ENCODE measurements around the gene DCLRE1C.
"Not testable (repeated sequence)": the region's sequence is repeated elsewhere in the genome, so short reads cannot be mapped to it uniquely, and the experiment has no call there.

Gene DCLRE1C

GRCh38 chr10:14926722-14927416 is 27.0 kb downstream of the DCLRE1C start:
- ATAC-seq (ENCODE audit: low read depth) (peak; percentile 96), DNase-seq (ENCODE audit: low spot score in 2 of 2) (peak in 1 of 2 donors; percentile 18)
- H3K36me3 Mint-ChIP-seq, result peaks cover 40% of the 10 kb centered on the region
- H3K4me3 Mint-ChIP-seq, result peak overlapping the region; percentile 22
- no peaks in the 10 kb centered on the region for H3K27me3 Mint-ChIP-seq
- no peaks in the 10 kb centered on the region for H3K9me3 Mint-ChIP-seq
- H3K27ac Mint-ChIP-seq, result peak overlapping the region; percentile 91
- peaks cover 17% of the 10 kb centered on the region for H3K4me1 Mint-ChIP-seq

GRCh38 chr10:14926061-14926470 is 27.8 kb downstream of the DCLRE1C start:
- no peaks in the 10 kb centered on the region for H3K27me3 Mint-ChIP-seq
- no peak overlapping the region for H3K4me3 Mint-ChIP-seq
- peaks cover 42% of the 10 kb centered on the region for H3K36me3 Mint-ChIP-seq
- ATAC-seq (ENCODE audit: low read depth) (peak; percentile 2), DNase-seq (ENCODE audit: low spot score in 2 of 2) (no peak)
- peaks cover 17% of the 10 kb centered on the region for H3K4me1 Mint-ChIP-seq
- no peaks in the 10 kb centered on the region for H3K9me3 Mint-ChIP-seq
- peak overlapping the region; percentile 91 for H3K27ac Mint-ChIP-seq

GRCh38 chr10:14925268-14925667 is 28.6 kb downstream of the DCLRE1C start:
- H3K27me3 Mint-ChIP-seq, result no peaks in the 10 kb centered on the region
- H3K4me1 Mint-ChIP-seq, result peaks cover 17% of the 10 kb centered on the region
- ATAC-seq (ENCODE audit: low read depth) (no peak), DNase-seq (ENCODE audit: low spot score in 2 of 2) (no peak)
- no peak overlapping the region for H3K4me3 Mint-ChIP-seq
- peak overlapping the region; percentile 91 for H3K27ac Mint-ChIP-seq
- H3K36me3 Mint-ChIP-seq, result peaks cover 47% of the 10 kb centered on the region
- H3K9me3 Mint-ChIP-seq, result no peaks in the 10 kb centered on the region

- no peaks in the 10 kb centered on the region for H3K27me3 Mint-ChIP-seq
- no peak overlapping the region for H3K27ac Mint-ChIP-seq
- H3K4me1 Mint-ChIP-seq, result peaks cover 17% of the 10 kb centered on the region
- no peaks in the 10 kb centered on the region for H3K9me3 Mint-ChIP-seq
- ATAC-seq (ENCODE audit: low read depth) (no peak), DNase-seq (ENCODE audit: low spot score in 2 of 2) (no peak)
- H3K4me3 Mint-ChIP-seq, result no peak overlapping the region
- H3K36me3 Mint-ChIP-seq, result peaks cover 55% of the 10 kb centered on the region
Observed at GRCh38 chr10:14924013-14924412, 29.9 kb downstream of the DCLRE1C start.

GRCh38 chr10:14918964-14919363 is 34.9 kb downstream of the DCLRE1C start:
- DNase-seq (ENCODE audit: low spot score in 2 of 2) (no peak), ATAC-seq (ENCODE audit: low read depth) (no peak)

GRCh38 chr10:14917827-14918226 is 36.1 kb downstream of the DCLRE1C start:
- Mint-ChIP-seq H3K4me3 (no peak overlapping the region), H3K4me1 (no peaks in the 10 kb centered on the region), H3K9me3 (peaks cover 2% of the 10 kb centered on the region), H3K27ac (no peak overlapping the region), H3K27me3 (no peaks in the 10 kb centered on the region), H3K36me3 (peaks cover 64% of the 10 kb centered on the region)
- no peak for ATAC-seq (ENCODE audit: low read depth)
- no peak for DNase-seq (ENCODE audit: low spot score in 2 of 2)

More at GRCh38 chr10:14918964-14919363, 34.9 kb downstream of the DCLRE1C start:
- Mint-ChIP-seq H3K27ac (no peak overlapping the region), H3K36me3 (peaks cover 64% of the 10 kb centered on the region), H3K4me1 (no peaks in the 10 kb centered on the region), H3K9me3 (peaks cover 2% of the 10 kb centered on the region), H3K27me3 (no peaks in the 10 kb centered on the region), H3K4me3 (no peak overlapping the region)

GRCh38 chr10:14916600-14916999 is 37.3 kb downstream of the DCLRE1C start:
- H3K9me3 Mint-ChIP-seq, result peaks cover 2% of the 10 kb centered on the region
- ATAC-seq (ENCODE audit: low read depth) (no peak), DNase-seq (ENCODE audit: low spot score in 2 of 2) (no peak)
- H3K27ac Mint-ChIP-seq, result no peak overlapping the region
- H3K4me1 Mint-ChIP-seq, result no peaks in the 10 kb centered on the region
- H3K36me3 Mint-ChIP-seq, result peaks cover 58% of the 10 kb centered on the region
- H3K4me3 Mint-ChIP-seq, result no peak overlapping the region
- no peaks in the 10 kb centered on the region for H3K27me3 Mint-ChIP-seq

- Mint-ChIP-seq H3K27me3 (no peaks in the 10 kb centered on the region), H3K9me3 (no peaks in the 10 kb centered on the region), H3K4me1 (no peaks in the 10 kb centered on the region), H3K36me3 (peaks cover 52% of the 10 kb centered on the region), H3K27ac (peak overlapping the region; percentile 58), H3K4me3 (no peak overlapping the region)
- DNase-seq (ENCODE audit: low spot score in 2 of 2), result no peak
- ATAC-seq (ENCODE audit: low read depth), result no peak
Observed at GRCh38 chr10:14911801-14912200, 42.1 kb downstream of the DCLRE1C start.

- H3K4me1 Mint-ChIP-seq, result no peaks in the 10 kb centered on the region
- H3K27me3 Mint-ChIP-seq, result no peaks in the 10 kb centered on the region
- ATAC-seq (ENCODE audit: low read depth) (no peak), DNase-seq (ENCODE audit: low spot score in 2 of 2) (no peak)
- H3K27ac Mint-ChIP-seq, result peak overlapping the region; percentile 72
- H3K36me3 Mint-ChIP-seq, result peaks cover 45% of the 10 kb centered on the region
- no peak overlapping the region for H3K4me3 Mint-ChIP-seq
- no peaks in the 10 kb centered on the region for H3K9me3 Mint-ChIP-seq
Observed at GRCh38 chr10:14910953-14911352, 42.9 kb downstream of the DCLRE1C start.

- no peaks in the 10 kb centered on the region for H3K9me3 Mint-ChIP-seq
- no peak for ATAC-seq (ENCODE audit: low read depth)
- H3K27me3 Mint-ChIP-seq, result no peaks in the 10 kb centered on the region
- no peaks in the 10 kb centered on the region for H3K4me1 Mint-ChIP-seq
- H3K27ac Mint-ChIP-seq, result peak overlapping the region; percentile 17
- H3K4me3 Mint-ChIP-seq, result no peak overlapping the region
- peaks cover 38% of the 10 kb centered on the region for H3K36me3 Mint-ChIP-seq
- DNase-seq (ENCODE audit: low spot score in 2 of 2), result no peak
Observed at GRCh38 chr10:14909101-14909500, 44.8 kb downstream of the DCLRE1C start.

GRCh38 chr10:14907591-14907990 is 46.3 kb downstream of the DCLRE1C start:
- H3K9me3 Mint-ChIP-seq; H3K4me3 Mint-ChIP-seq; H3K27me3 Mint-ChIP-seq; DNase-seq (ENCODE audit: low spot score in 2 of 2); ATAC-seq (ENCODE audit: low read depth); H3K4me1 Mint-ChIP-seq; H3K27ac Mint-ChIP-seq: not testable (repeated sequence)
- peaks cover 32% of the 10 kb centered on the region for H3K36me3 Mint-ChIP-seq

GRCh38 chr10:14906765-14907164 is 47.1 kb downstream of the DCLRE1C start:
- ATAC-seq (ENCODE audit: low read depth), result no peak
- H3K36me3 Mint-ChIP-seq, result peaks cover 32% of the 10 kb centered on the region
- H3K4me1 Mint-ChIP-seq, result no peaks in the 10 kb centered on the region
- H3K9me3 Mint-ChIP-seq, result no peaks in the 10 kb centered on the region
- no peak for DNase-seq (ENCODE audit: low spot score in 2 of 2)
- no peaks in the 10 kb centered on the region for H3K27me3 Mint-ChIP-seq
- H3K4me3 Mint-ChIP-seq, result no peak overlapping the region
- no peak overlapping the region for H3K27ac Mint-ChIP-seq

GRCh38 chr10:14905890-14906289 is 48.0 kb downstream of the DCLRE1C start:
- Mint-ChIP-seq H3K27ac (peak overlapping the region; percentile 41), H3K4me1 (no peaks in the 10 kb centered on the region), H3K27me3 (no peaks in the 10 kb centered on the region), H3K9me3 (no peaks in the 10 kb centered on the region), H3K36me3 (peaks cover 27% of the 10 kb centered on the region), H3K4me3 (no peak overlapping the region)
- DNase-seq (ENCODE audit: low spot score in 2 of 2), result no peak
- ATAC-seq (ENCODE audit: low read depth), result no peak

GRCh38 chr10:14904864-14905263 is 49.0 kb downstream of the DCLRE1C start:
- H3K4me1 Mint-ChIP-seq, result no peaks in the 10 kb centered on the region
- peak overlapping the region; percentile 41 for H3K27ac Mint-ChIP-seq
- no peak overlapping the region for H3K4me3 Mint-ChIP-seq
- no peaks in the 10 kb centered on the region for H3K9me3 Mint-ChIP-seq
- DNase-seq (ENCODE audit: low spot score in 2 of 2) (no peak), ATAC-seq (ENCODE audit: low read depth) (no peak)
- H3K27me3 Mint-ChIP-seq, result no peaks in the 10 kb centered on the region
- peaks cover 19% of the 10 kb centered on the region for H3K36me3 Mint-ChIP-seq

GRCh38 chr10:14904316-14904732 is 49.6 kb downstream of the DCLRE1C start:
- H3K9me3 Mint-ChIP-seq, result no peaks in the 10 kb centered on the region
- no peak overlapping the region for H3K4me3 Mint-ChIP-seq
- H3K36me3 Mint-ChIP-seq, result peaks cover 17% of the 10 kb centered on the region
- peak; percentile 78 for ATAC-seq (ENCODE audit: low read depth)
- H3K4me1 Mint-ChIP-seq, result no peaks in the 10 kb centered on the region
- H3K27ac Mint-ChIP-seq, result peak overlapping the region; percentile 41
- peak in 1 of 2 donors; percentile 9 for DNase-seq (ENCODE audit: low spot score in 2 of 2)
- no peaks in the 10 kb centered on the region for H3K27me3 Mint-ChIP-seq

All from memory B cell (primary cell).